ENCODE data around the gene SEMA5A. TPM values are rescaled to one million over a fixed set of nuclear protein-coding genes. Genes with fewer than 3 reads are reported as not detected.

Gene SEMA5A
- total RNA-seq, 1 donor from 2014 or later, result 43.2 TPM

DNA sequence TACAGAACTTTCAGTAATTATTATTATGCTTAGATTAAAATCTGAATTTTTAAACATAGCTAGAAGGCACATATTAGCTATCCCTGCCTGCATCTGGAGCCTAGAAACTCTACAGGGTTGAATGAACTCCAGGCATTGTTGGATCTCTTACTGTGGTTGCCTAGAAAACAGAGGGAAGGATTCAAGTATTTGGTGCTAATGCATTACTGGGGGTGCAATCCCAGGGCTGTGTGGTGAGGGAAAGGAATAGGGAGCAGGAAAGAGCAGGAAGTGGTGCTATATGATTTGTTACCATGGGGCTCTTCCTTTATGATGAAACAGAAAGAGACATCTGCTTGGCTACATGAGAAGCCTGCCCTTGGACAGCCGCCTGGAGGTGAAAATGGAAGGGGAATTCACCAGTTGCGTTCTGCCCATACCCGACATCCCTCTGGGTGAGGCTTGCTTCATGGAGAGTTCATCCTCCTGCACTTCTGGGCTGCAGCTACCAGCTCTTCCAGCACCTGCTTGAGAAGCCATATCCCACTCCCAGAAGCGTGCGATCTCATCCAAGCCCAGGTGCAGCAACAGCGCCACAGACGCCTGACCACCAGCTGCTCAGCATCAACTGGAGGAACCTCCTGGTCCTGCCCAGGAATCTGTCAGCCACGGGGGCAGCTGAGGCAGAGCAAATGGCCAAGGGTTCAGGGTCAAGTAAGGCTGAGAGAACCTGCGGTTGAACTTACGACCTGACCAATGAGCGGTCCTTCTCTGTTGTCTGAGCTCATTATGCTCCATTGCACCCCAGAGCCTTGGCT, 362.8 kb downstream of the SEMA5A start:
- Histone ChIP-seq H3K9me3 (replicated peaks) (no peaks in the 10 kb centered on the region), H3K27me3 (ENCODE audit: low read depth) (no peaks in the 10 kb centered on the region), H3K4me1 (no peaks in the 10 kb centered on the region), H3K4me3 (no peak overlapping the region), H3K36me3 (no peaks in the 10 kb centered on the region), H3K27ac (replicated peaks) (no peak overlapping the region)
- TF ChIP-seq, protein P1, sequence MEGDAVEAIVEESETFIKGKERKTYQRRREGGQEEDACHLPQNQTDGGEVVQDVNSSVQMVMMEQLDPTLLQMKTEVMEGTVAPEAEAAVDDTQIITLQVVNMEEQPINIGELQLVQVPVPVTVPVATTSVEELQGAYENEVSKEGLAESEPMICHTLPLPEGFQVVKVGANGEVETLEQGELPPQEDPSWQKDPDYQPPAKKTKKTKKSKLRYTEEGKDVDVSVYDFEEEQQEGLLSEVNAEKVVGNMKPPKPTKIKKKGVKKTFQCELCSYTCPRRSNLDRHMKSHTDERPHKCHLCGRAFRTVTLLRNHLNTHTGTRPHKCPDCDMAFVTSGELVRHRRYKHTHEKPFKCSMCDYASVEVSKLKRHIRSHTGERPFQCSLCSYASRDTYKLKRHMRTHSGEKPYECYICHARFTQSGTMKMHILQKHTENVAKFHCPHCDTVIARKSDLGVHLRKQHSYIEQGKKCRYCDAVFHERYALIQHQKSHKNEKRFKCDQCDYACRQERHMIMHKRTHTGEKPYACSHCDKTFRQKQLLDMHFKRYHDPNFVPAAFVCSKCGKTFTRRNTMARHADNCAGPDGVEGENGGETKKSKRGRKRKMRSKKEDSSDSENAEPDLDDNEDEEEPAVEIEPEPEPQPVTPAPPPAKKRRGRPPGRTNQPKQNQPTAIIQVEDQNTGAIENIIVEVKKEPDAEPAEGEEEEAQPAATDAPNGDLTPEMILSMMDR (IDR thresholded peaks at IDR 0.05; ENCODE audit: borderline replicate concordance), result no peak
- no peak for DNase-seq
- intact Hi-C loops (cut with micrococcal nuclease), result no loop called here

DNA sequence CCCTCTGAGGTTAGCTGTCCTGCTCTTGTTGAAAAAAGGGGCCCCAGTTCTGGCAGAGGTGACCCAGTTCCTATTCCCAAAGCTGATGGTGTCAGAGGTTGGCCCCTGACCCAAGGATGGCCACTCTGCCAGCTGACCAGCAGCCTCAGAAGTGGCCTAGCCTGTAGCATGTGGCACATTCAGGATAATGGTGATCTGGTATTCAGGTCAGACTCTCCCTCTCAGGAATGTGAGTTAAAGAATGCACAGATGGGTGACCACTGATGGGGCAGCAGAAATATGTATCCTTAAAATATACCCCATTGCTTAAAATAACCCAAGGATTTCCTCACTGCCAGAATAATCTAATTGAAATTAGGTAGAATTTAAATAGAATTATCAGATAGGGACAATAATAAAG, 369.2 kb downstream of the SEMA5A start:
- Histone ChIP-seq H3K36me3 (peaks cover 7% of the 10 kb centered on the region), H3K4me1 (no peaks in the 10 kb centered on the region), H3K4me3 (no peak overlapping the region), H3K27ac (replicated peaks) (no peak overlapping the region), H3K9me3 (replicated peaks) (peaks cover 8% of the 10 kb centered on the region), H3K27me3 (ENCODE audit: low read depth) (no peaks in the 10 kb centered on the region)
- intact Hi-C loops (cut with micrococcal nuclease), result no loop called here
- TF ChIP-seq, protein P1 (IDR thresholded peaks at IDR 0.05; ENCODE audit: borderline replicate concordance), result no peak
- no peak for DNase-seq

DNA sequence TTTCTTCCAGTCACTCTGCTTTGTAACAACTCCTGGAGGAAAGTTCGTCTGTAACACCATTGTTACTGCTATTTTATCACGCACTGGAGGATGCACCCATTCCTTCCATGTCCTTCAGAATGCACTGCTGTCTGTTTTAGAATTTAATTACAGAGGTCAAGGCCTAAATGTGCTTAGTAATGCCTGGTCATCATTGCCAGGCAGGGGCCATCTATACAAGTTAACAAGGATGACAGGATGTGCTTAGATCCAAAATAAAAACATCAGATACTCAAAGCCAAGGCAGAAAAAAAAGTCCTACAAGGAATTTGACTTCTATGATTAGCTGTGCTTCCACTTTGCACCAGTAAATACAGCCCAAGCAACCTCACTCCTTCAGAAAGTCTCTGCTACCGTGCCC, 371.4 kb downstream of the SEMA5A start:
- Histone ChIP-seq H3K27ac (replicated peaks) (no peak overlapping the region), H3K4me3 (no peak overlapping the region), H3K36me3 (peaks cover 7% of the 10 kb centered on the region), H3K4me1 (no peaks in the 10 kb centered on the region), H3K9me3 (replicated peaks) (peaks cover 8% of the 10 kb centered on the region), H3K27me3 (ENCODE audit: low read depth) (no peaks in the 10 kb centered on the region)
- TF ChIP-seq, protein P1 (IDR thresholded peaks at IDR 0.05; ENCODE audit: borderline replicate concordance), result no peak
- no peak for DNase-seq
- intact Hi-C loops (cut with micrococcal nuclease), result no loop called here

DNA sequence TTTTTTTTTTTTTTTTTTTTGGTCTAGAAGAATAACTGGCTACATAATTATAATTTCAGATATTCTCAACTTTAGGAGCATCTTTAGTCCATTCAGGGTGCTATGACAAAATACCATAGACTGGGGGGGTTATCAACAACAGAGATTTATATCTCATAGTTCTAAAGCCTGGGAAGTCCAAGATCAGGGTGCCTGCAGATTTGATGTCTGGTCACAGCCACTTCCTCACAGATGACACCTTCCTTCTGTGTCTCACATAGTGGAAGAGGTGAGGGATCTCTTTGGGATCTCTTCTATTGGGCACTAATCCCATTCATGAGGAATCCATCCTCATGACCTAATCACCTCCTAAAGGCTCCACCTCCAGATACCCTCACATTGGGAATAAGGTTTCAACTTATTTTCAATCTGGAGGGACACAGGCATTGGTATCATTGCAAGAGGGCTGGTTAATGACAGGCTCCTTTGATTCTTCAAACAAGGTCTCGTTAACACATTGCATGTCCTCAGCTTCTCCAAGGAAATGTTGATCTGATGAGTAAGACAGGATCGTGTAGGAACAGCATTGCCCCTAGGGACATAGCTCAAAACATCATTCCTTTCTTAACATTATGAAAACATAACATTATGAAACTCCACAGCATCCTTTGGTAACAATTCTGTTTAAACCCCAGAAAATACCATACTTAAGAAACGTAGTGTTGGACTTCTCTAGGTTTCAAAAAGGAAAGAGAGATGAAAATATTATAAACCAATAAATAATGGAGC, 372.4 kb downstream of the SEMA5A start:
- H3K4me1 ChIP-seq, result no peaks in the 10 kb centered on the region
- H3K27me3 ChIP-seq (ENCODE audit: low read depth), result no peaks in the 10 kb centered on the region
- no peak overlapping the region for H3K27ac ChIP-seq (replicated peaks)
- intact Hi-C loops (cut with micrococcal nuclease), result no loop called here
- TF ChIP-seq, protein P1 (IDR thresholded peaks at IDR 0.05; ENCODE audit: borderline replicate concordance), result no peak
- no peak overlapping the region for H3K4me3 ChIP-seq
- H3K36me3 ChIP-seq, result peaks cover 7% of the 10 kb centered on the region
- H3K9me3 ChIP-seq (replicated peaks), result peaks cover 8% of the 10 kb centered on the region
- DNase-seq, result no peak

DNA sequence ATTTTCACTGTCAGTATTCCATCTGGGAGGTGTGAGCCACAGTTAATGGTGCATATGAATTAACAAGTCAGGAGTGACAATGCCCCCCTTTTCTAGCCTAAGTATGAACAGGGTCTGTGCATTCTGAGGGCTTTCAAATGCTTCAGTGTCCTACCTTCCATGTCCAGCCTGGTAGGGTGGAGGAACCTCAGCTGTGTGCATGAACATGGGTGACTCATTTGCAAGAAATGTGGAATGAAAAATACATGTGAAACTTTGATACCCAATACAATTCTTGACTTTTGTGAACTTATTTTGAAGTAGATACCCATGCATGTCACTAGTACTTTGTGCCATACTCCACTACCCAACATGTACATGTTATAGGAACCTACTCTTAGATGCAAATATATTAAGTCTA, 375.8 kb downstream of the SEMA5A start:
- Histone ChIP-seq H3K27ac (replicated peaks) (no peak overlapping the region), H3K36me3 (no peaks in the 10 kb centered on the region), H3K4me1 (no peaks in the 10 kb centered on the region), H3K4me3 (no peak overlapping the region), H3K27me3 (ENCODE audit: low read depth) (no peaks in the 10 kb centered on the region), H3K9me3 (replicated peaks) (no peaks in the 10 kb centered on the region)
- DNase-seq, result no peak
- TF ChIP-seq, protein P1 (IDR thresholded peaks at IDR 0.05; ENCODE audit: borderline replicate concordance), result no peak
- intact Hi-C loops (cut with micrococcal nuclease), result no loop called here
